OCI-LY3 (cell line): ENCODE results near the gene PARD3B.

Experiments used
- H2AFZ ChIP-seq: fragments of 200-600, 300-600 bp; shearing (Covaris generic); 2 replicates; pipeline ENCODE4 v1.6.0; 2014; ENCODE audit warnings: antibody characterized with exemption, low read depth, low read length
- H3K27ac ChIP-seq: fragments of 200-600, 300-600 bp; sonication (generic); 2 replicates; pipeline ENCODE4 v1.5.1; 2014; ENCODE audit warnings: mild to moderate bottlenecking, low read length, moderate library complexity, mixed read lengths
- H3K27me3 ChIP-seq: fragments of 200-600, 300-600 bp; sonication (generic); 2 replicates; pipeline ENCODE4 v1.6.1; 2014; ENCODE audit warnings: low read depth, low read length, mixed read lengths
- H3K36me3 ChIP-seq: fragments of 200-600, 300-600 bp; sonication (generic); replicated peaks from 2 replicates; pipeline ENCODE3; 2014; ENCODE audit warnings: low read depth, low read length, mixed read lengths
- H3K4me1 ChIP-seq: fragments of 300-600, 200-600 bp; sonication (generic); 2 replicates; pipeline ENCODE4 v1.6.1; 2014; ENCODE audit warnings: low read length, mixed read lengths
- H3K4me2 ChIP-seq: fragments of 200-600, 300-600 bp; sonication (generic); 2 replicates; pipeline ENCODE4 v1.6.1; 2014; ENCODE audit warnings: low read length, mixed read lengths
- H3K4me3 ChIP-seq: fragments of 300-600, 200-600 bp; sonication (generic); 2 replicates; pipeline ENCODE4 v1.5.1; 2014; ENCODE audit warnings: antibody characterized with exemption, mild to moderate bottlenecking, low read length, moderate library complexity
- H3K79me2 ChIP-seq: fragments of 300-600, 200-600 bp; shearing (Covaris generic); 2 replicates; pipeline ENCODE4 v1.6.1; 2014; ENCODE audit warnings: mild to moderate bottlenecking, low read length, mixed read lengths
- H3K9ac ChIP-seq: fragments of 300-600, 200-600 bp; shearing (Covaris generic); 2 replicates; pipeline ENCODE4 v1.6.0; 2014; ENCODE audit warnings: mild to moderate bottlenecking, low read length, moderate library complexity
- H3K9me3 ChIP-seq: fragments of 200-600, 300-600 bp; shearing (Covaris generic); 2 replicates; pipeline ENCODE4 v1.6.1; 2014; ENCODE audit warnings: low read length, mixed read lengths; ENCODE audit not compliant: insufficient read depth
- H4K20me1 ChIP-seq: fragments of 200-600, 300-600 bp; sonication (generic); 2 replicates; pipeline ENCODE4 v1.6.1; 2016; ENCODE audit warnings: low read length, mixed read lengths; ENCODE audit not compliant: insufficient read depth
- CTCF ChIP-seq: fragments of 200-600, 300-600 bp; sonication (generic); IDR thresholded peaks from 2 replicates; pipeline ENCODE4 v1.5.1; 2014; ENCODE audit warnings: antibody characterized with exemption, low read length, low read depth
- EZH2phosphoT487 ChIP-seq: fragments of 200-600 bp; shearing (Covaris generic); IDR thresholded peaks from 2 replicates; pipeline ENCODE4 v1.6.1; 2018; ENCODE audit warnings: antibody characterized with exemption, mixed run types, low read depth

Gene PARD3B

GRCh38 chr2:205017381-205017780 is 472.1 kb downstream of the PARD3B start:
- Histone ChIP-seq H3K27ac (no peak overlapping the region), H2AFZ (no peak overlapping the region), H3K27me3 (no peaks in the 10 kb centered on the region), H3K36me3 (no peaks in the 10 kb centered on the region), H3K9ac (no peak overlapping the region), H4K20me1 (no peaks in the 10 kb centered on the region), H3K4me2 (no peak overlapping the region), H3K9me3 (no peaks in the 10 kb centered on the region), H3K4me1 (no peaks in the 10 kb centered on the region), H3K79me2 (no peaks in the 10 kb centered on the region), H3K4me3 (no peak overlapping the region)
- no peak for TF ChIP-seq CTCF

GRCh38 chr2:205017912-205018311 is 472.6 kb downstream of the PARD3B start:
- H3K27me3 ChIP-seq: no peaks in the 10 kb centered on the region
- no peak overlapping the region for H3K4me2 ChIP-seq
- H3K4me1 ChIP-seq: no peaks in the 10 kb centered on the region
- H4K20me1 ChIP-seq: no peaks in the 10 kb centered on the region
- H3K79me2 ChIP-seq: no peaks in the 10 kb centered on the region
- H3K9ac ChIP-seq: no peak overlapping the region
- no peaks in the 10 kb centered on the region for H3K36me3 ChIP-seq
- H3K27ac ChIP-seq: no peak overlapping the region
- TF ChIP-seq EZH2phosphoT487: no peak
- TF ChIP-seq CTCF: no peak
- H3K9me3 ChIP-seq: no peaks in the 10 kb centered on the region
- no peak overlapping the region for H3K4me3 ChIP-seq
- no peak overlapping the region for H2AFZ ChIP-seq

GRCh38 chr2:205020673-205021072 is 475.4 kb downstream of the PARD3B start:
- Histone ChIP-seq H2AFZ (no peak overlapping the region), H4K20me1 (no peaks in the 10 kb centered on the region), H3K4me2 (no peak overlapping the region), H3K9me3 (no peaks in the 10 kb centered on the region), H3K4me3 (no peak overlapping the region), H3K36me3 (no peaks in the 10 kb centered on the region), H3K9ac (no peak overlapping the region), H3K27me3 (no peaks in the 10 kb centered on the region), H3K79me2 (no peaks in the 10 kb centered on the region), H3K4me1 (no peaks in the 10 kb centered on the region), H3K27ac (no peak overlapping the region)
- TF ChIP-seq EZH2phosphoT487: no peak

GRCh38 chr2:205022841-205023240 is 477.6 kb downstream of the PARD3B start:
- H2AFZ ChIP-seq: no peak overlapping the region
- TF ChIP-seq EZH2phosphoT487 (no peak), CTCF (no peak)

More at GRCh38 chr2:205022841-205023240, 477.6 kb downstream of the PARD3B start:
- Histone ChIP-seq H3K4me3 (no peak overlapping the region), H3K27ac (no peak overlapping the region), H3K9me3 (no peaks in the 10 kb centered on the region), H3K4me2 (no peak overlapping the region), H4K20me1 (no peaks in the 10 kb centered on the region), H3K4me1 (no peaks in the 10 kb centered on the region), H3K36me3 (no peaks in the 10 kb centered on the region), H3K27me3 (no peaks in the 10 kb centered on the region), H3K79me2 (no peaks in the 10 kb centered on the region), H3K9ac (no peak overlapping the region)
